ENCODE measurements around the gene CALD1.

The CALD1 gene

GRCh38 chr7:134829380-134829986 is 50.0 kb downstream of the CALD1 start:
- DNase-seq (ENCODE audit: insufficient read length, low spot score) (no peak), FAIRE-seq (no peak)
- no peak for TF ChIP-seq CTCF (IDR thresholded peaks at IDR 0.05; ENCODE audit: insufficient read depth, missing control alignments)

GRCh38 chr7:134831862-134832261 is 52.4 kb downstream of the CALD1 start:
- FAIRE-seq = no peak
- DNase-seq (ENCODE audit: insufficient read length, low spot score) = no peak
- TF ChIP-seq CTCF (IDR thresholded peaks at IDR 0.05; ENCODE audit: insufficient read depth, missing control alignments) = no peak

- DNase-seq (ENCODE audit: insufficient read length, low spot score) (no peak), FAIRE-seq (no peak)
- TF ChIP-seq CTCF (IDR thresholded peaks at IDR 0.05; ENCODE audit: insufficient read depth, missing control alignments) = no peak
Observed at GRCh38 chr7:134832367-134832766, 52.9 kb downstream of the CALD1 start.

- TF ChIP-seq CTCF (IDR thresholded peaks at IDR 0.05; ENCODE audit: insufficient read depth, missing control alignments) = no peak
- no peak for FAIRE-seq
- DNase-seq (ENCODE audit: insufficient read length, low spot score) = no peak
Observed at GRCh38 chr7:134834689-134835462, 55.4 kb downstream of the CALD1 start.

- TF ChIP-seq CTCF (IDR thresholded peaks at IDR 0.05; ENCODE audit: insufficient read depth, missing control alignments) = no peak
- FAIRE-seq = no peak
Observed at GRCh38 chr7:134835463-134835823, 56.0 kb downstream of the CALD1 start.

GRCh38 chr7:134836447-134836846 is 57.0 kb downstream of the CALD1 start:
- TF ChIP-seq CTCF (IDR thresholded peaks at IDR 0.05; ENCODE audit: insufficient read depth, missing control alignments) = no peak
- DNase-seq (ENCODE audit: insufficient read length, low spot score) (no peak), FAIRE-seq (no peak)

More at GRCh38 chr7:134835463-134835823, 56.0 kb downstream of the CALD1 start:
- no peak for DNase-seq (ENCODE audit: insufficient read length, low spot score)

- no peak for TF ChIP-seq CTCF (IDR thresholded peaks at IDR 0.05; ENCODE audit: insufficient read depth, missing control alignments)
- FAIRE-seq = no peak
- DNase-seq (ENCODE audit: insufficient read length, low spot score) = no peak
Observed at GRCh38 chr7:134839298-134839697, 59.9 kb downstream of the CALD1 start.

Data from D721Med (cell line).